GM20000 (cell line): Measurements from ENCODE around the gene COL26A1.

Experiments used
- DNase-seq: peaks from one replicate; pipeline ENCODE4 v3.0.0; 2012; ENCODE audit warnings: low spot score
- TF ChIP-seq, protein P1 (sequence below): IDR thresholded peaks from 2 replicates; pipeline ENCODE4 v1.5.1; 2012; ENCODE audit warnings: mild to moderate bottlenecking, control low read depth; ENCODE audit errors: extremely low read depth, missing control alignments

The COL26A1 gene

DNA sequence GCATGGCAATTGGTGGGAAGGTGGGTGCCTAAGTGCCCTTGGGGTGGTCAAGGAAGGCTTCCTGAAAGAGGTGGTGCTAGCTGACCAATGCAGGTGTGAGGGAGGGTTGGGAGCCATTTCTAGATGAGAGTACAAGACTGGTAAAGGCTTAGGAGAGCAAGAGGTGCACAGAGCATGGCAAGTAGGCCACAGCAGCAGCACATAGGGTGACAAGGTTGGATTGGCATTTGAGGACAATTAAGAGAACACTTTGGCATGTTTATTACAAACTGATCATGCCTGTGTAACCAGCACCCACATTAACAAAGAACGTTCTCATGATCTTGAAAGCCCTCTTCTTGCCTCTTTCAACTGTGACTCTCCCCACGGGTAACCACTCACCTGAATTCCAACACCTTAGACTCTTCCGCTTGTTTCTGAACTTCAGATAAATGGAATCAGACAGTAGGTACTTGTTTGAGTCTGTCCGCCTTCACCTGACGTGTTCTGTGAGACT, 158.8 kb downstream of the COL26A1 start:
- no peak for DNase-seq
- TF ChIP-seq, protein P1, sequence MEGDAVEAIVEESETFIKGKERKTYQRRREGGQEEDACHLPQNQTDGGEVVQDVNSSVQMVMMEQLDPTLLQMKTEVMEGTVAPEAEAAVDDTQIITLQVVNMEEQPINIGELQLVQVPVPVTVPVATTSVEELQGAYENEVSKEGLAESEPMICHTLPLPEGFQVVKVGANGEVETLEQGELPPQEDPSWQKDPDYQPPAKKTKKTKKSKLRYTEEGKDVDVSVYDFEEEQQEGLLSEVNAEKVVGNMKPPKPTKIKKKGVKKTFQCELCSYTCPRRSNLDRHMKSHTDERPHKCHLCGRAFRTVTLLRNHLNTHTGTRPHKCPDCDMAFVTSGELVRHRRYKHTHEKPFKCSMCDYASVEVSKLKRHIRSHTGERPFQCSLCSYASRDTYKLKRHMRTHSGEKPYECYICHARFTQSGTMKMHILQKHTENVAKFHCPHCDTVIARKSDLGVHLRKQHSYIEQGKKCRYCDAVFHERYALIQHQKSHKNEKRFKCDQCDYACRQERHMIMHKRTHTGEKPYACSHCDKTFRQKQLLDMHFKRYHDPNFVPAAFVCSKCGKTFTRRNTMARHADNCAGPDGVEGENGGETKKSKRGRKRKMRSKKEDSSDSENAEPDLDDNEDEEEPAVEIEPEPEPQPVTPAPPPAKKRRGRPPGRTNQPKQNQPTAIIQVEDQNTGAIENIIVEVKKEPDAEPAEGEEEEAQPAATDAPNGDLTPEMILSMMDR, result no peak

DNA sequence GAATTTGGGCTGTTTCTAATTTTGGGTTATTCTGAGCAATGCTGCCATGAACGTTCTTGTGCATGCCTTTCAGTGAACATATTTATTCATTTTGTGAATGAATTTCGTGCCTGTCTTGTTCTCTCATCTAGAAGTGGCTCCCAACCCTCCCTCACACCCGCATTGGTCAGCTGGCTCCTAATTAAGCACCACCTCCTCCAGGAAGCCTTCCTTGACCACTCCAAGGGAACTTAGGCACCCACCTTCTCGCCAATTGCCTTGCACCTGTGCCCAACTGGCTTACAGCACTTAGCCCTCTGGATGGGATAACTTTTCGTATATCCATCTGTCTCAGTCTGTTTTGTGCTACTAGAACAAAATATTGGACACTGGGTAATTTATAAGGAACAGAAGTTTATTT, 159.3 kb downstream of the COL26A1 start:
- DNase-seq, result no peak
- TF ChIP-seq, protein P1, result no peak

DNA sequence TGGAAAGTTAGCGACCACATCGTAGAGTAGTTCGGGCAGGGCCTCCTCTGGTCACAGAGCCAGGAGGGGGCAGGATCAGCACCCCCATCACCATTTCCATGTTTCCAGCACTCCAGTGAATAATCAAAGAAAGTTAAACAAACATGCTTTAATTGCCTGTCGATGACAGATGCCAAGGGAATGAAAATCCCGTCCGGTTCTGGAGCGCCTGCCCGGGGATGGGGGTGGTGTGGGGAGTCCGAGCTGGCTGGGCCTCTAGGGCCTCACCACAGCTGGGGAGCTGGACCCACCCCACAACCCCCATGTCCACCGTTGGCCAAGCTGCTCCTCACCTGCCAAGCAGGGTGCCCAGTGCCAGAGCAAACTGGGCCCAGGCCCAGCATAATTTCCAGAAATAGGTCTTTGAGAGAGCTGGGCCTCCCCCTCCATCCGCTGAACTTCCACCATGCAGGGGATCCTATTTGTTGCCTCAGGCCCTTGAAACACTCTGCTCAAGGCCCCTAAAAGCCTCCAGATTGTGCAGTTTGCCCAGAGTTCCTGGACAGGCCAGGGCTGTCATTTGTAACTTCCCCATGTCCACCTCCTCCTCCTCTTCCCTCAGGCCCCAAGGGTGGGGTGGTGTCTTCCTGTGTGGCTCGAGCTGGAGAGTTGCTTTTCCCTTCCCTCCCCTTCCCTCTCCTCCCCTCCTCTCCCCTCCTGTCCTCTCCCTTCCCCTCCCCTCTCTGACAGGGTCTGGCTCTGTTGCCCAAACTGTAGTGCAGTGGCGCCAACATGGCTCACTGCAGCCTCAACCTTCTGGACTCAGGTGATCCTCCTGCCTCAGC, 165.4 kb downstream of the COL26A1 start:
- TF ChIP-seq, protein P1, result no peak
- no peak for DNase-seq

DNA sequence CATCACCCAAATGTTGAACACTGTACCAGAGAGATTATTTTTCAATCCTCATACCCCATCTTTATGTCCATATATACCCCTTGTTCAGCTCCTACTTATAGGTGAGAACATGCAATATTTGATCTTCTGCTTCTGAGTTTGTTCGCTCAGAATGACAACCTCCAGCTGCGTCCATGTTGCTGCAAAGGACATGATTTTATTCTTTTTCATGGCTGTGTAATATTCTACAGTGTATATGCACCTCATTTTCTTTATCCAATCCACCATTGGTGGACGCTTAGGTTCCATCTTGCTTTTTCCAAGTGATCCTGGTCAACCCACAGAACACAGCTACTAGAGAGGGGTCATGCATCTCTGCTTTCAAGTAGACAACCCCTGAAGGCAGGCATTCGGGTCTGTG, 166.9 kb downstream of the COL26A1 start:
- TF ChIP-seq, protein P1, result no peak
- DNase-seq, result no peak

DNA sequence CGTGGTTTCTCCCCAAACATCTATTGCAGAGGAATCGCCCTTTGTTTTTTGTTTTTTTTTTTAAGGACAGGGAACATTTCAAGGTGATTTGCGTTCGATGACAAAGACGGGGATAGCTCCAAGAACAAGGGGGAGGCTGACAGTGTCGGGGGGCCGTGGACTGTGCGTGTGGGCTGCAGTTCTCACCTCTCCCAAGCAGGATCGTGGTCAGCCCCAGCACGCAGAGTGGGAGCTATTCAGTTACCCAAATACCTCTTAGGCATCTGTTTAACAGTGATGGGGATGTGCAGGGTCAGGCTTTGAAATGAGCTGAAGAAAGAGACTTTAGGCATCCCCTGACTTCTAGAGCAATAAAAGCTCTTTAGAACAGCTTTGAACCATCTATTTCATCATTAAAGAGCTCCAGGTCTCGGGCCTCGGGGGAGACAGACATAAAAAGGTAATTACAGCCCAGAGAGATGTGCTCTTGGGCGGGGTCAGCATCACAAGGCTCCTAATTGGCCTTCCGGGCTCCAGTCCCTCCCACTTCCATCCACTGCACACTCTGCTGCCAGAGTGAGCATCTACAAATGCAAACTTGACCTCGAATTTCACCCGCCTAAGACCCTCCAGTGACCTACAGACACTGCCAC, 169.2 kb downstream of the COL26A1 start:
- TF ChIP-seq, protein P1, result no peak
- DNase-seq, result no peak

DNA sequence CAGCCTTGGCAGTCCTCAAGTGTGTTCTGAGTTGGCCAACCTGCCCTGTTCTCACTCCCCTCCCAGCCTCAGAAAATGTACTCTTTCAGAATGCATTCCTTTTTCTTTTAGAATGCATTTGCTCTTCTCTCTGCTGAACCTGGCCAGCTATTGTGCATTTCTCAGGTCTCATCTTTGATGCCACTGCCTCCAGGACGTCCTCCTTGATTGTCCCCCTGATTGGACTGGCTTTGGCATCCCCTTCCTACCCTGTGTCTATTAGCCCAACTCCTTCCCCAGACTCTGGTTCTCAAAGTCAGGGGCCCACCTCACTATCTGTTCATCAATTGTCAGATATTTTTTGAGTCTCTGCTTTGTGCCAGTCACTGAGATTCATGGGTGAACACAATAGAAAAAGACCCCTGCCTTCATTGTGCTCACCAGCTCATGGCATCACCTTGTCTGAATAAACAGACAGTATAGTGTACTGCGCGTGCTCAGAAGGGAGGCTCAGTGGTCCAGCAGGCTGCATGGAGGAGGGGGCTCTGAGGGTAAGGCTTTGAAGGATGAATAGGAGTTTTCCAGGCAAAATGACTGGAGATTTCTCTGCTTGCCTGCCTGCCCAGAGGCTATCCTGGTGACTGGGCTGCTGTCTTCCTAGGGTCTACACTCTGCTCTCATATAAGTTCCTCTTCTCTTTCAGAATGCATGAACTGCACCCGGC, 169.9 kb downstream of the COL26A1 start:
- TF ChIP-seq, protein P1, result no peak
- DNase-seq, result no peak

DNA sequence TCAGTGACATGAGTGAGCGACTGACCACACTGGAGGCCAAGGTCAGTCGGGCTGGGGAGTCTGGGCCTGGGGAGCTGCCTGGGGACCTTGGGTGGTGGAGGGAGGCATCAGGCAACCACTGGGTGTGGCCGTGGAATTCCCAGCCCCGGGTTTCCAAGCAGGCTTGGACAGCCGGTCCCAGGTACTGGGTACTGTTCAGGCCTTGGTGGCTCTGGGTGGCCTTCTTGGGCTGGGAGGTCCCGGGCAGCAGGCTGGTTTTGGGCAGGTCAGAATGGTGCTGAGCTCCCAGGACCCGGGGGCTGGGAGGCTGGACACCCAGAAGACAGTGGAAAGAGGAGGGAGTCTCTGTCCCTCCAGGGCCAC, 170.4 kb downstream of the COL26A1 start:
- TF ChIP-seq, protein P1, result no peak
- no peak for DNase-seq
